GM12892 (cell line): ENCODE results near the gene GALNTL6.

ENCODE experiments used
- POLR2A ChIP-seq: IDR thresholded peaks from 2 replicates; pipeline ENCODE4 v1.6.1; 2011; ENCODE audit warnings: low read depth, low read length, control low read depth
- POLR2AphosphoS5 ChIP-seq: IDR thresholded peaks from 2 replicates; pipeline ENCODE4 v1.6.1; 2011; ENCODE audit warnings: low read depth, low read length, control low read depth

GRCh38 chr4:172680691-172681090 is 867.5 kb downstream of the GALNTL6 start:
- TF ChIP-seq POLR2A (no peak), POLR2AphosphoS5 (no peak)
